Spleen (tissue), 7 donors: ENCODE results near the gene KDM6B.

Experiments used
- CTCF ChIP-seq, 11 experiments: fragments of 200-600 bp in 7 of 11; fragments of 450-650 bp in 4 of 11; sonication (generic) in 4 of 11; IDR thresholded peaks in 8 of 11; conservative IDR thresholded peaks in 3 of 11; 1 replicate in 7 of 11; 2 replicates in 4 of 11; pipeline versions ENCODE4 v1.4.0 to v1.8.0; 2016 to 2021; ENCODE audit warnings: antibody characterized with exemption in 11 of 11, inconsistent platforms in 4 of 11, mild to moderate bottlenecking in 1 of 11
- POLR2A ChIP-seq, 3 donors: fragments of 450-650 bp; IDR thresholded peaks; one replicate each; pipeline ENCODE4 v1.5.1; 2017; ENCODE audit warnings: antibody characterized with exemption in 3 of 3, mild to moderate bottlenecking in 1 of 3
- POLR2AphosphoS5 ChIP-seq, 3 donors: sonication (generic); formaldehyde crosslinking; IDR thresholded peaks; one replicate each; pipeline ENCODE4 v1.5.1; 2017; ENCODE audit warnings: antibody characterized with exemption in 3 of 3
- donor health status: DM: no; HTN: no; CAD: no; lungs with moderate emphysema.
- donor health status: DM: no; HTN: no; CAD: no.
- donor health status: DM: no; HTN: no; CAD: no.

- no peak for TF ChIP-seq CTCF (IDR thresholded peaks at IDR 0.05 in 8 of 11, conservative IDR thresholded peaks at IDR 0.05 in 3 of 11)
- TF ChIP-seq POLR2A (IDR thresholded peaks at IDR 0.05), result no peak
- TF ChIP-seq POLR2AphosphoS5 (IDR thresholded peaks at IDR 0.05), result peak; percentile 73 to 78 (median 76)
Measured at GRCh38 chr17:7856011-7856810, 22.2 kb downstream of the KDM6B start.
